ENCODE results near the gene CUTC.
"Not testable (repeated sequence)": the region's sequence is repeated elsewhere in the genome, so short reads cannot be mapped to it uniquely, and the experiment has no call there.

The CUTC gene

DNA sequence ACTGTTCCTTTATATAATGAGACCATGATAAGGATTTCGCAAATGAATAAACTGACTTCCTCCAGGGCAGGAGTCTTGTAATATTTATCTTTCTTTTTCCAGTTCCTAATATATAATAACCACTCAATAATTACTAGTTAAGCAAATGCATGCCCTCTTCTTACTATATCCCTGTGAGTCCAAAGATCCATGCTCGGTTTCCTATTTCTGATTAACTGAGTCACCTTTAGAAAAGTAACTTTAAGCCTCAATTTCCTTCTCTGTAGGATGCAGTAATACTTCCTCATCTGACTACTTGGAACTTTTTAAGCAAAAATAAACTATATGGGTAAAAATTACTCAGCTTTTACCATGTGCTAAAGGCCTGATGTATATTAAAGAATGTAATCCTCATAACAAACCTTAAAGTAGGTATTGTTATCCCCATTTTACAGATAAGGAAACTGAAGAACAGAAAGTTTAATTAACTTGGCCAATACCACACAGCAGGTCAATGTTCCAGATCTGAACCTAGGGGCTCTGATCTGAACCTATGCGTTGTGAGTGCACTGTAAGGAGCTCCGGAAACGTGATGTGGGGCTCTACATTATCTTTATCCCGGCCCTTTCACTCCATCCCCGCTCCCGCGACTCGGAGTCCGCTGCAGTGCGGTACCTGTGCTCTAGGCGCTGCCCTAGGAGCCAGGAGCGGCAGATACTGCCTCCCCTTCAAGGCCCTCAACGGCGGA lies 565 bp upstream of the CUTC start:
- no peak for TF ChIP-seq ZNF274 (IDR thresholded peaks at IDR 0.05; ENCODE audit: low read depth, low read length)
- peak overlapping the region; percentile 87 for H3K4me3 ChIP-seq (ENCODE audit: low read length)

DNA sequence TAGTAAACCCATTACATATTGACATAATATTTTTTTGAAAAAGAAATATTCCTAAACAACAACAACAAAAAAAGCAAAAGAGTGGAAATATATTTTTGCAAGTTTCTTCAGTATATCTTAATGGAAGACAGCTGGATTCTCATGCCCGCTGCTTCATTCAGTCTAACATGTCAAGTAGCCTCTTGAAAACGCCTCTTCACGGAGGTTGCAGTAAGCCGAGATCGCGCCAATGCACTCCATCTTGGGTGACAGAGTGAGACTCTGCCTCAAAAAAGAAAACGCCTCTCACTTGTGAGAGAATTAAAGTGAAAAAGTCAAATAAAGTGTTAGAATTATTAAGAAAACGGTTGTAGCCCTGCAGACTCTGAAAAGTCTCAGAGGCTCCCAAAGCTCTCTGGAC lies 1.3 kb downstream of the CUTC start:
- H3K4me3 ChIP-seq (ENCODE audit: low read length), result peak overlapping the region; percentile 87; the same call in 1 of the 2 replicates
- no peak for TF ChIP-seq ZNF274 (IDR thresholded peaks at IDR 0.05; ENCODE audit: low read depth, low read length)

DNA sequence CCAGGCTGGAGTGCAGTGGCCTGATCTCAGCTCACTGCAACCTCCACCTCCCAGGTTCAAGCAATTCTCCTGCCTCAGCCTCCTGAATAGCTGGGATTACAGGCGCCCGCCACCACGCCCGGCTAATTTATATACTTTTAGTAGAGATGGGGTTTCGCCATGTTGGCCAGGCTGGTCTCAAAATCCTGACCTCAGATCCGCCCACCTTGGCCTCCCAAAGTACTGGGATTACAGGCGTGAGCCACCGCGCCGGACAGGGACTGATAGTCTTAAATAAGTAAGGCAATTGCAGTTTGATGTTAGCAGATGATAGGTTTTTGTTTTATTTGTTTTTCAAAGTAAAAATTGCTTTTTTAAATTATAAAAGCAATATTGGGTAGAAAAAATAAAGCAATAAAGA lies 2.1 kb downstream of the CUTC start:
- not testable (repeated sequence) for H3K4me3 ChIP-seq (ENCODE audit: low read length)

- no peak for TF ChIP-seq ZNF274 (IDR thresholded peaks at IDR 0.05; ENCODE audit: low read depth, low read length)
- no peak overlapping the region for H3K4me3 ChIP-seq (ENCODE audit: low read length)
Observed at GRCh38 chr10:99740260-99740659, 8.2 kb downstream of the CUTC start.

GRCh38 chr10:99740933-99741559 lies 9.0 kb downstream of the CUTC start:
- TF ChIP-seq ZNF274 (IDR thresholded peaks at IDR 0.05; ENCODE audit: low read depth, low read length), result no peak
- no peak overlapping the region for H3K4me3 ChIP-seq (ENCODE audit: low read length)

GRCh38 chr10:99742254-99742653 lies 10.2 kb downstream of the CUTC start:
- no peak overlapping the region for H3K4me3 ChIP-seq (ENCODE audit: low read length)
- TF ChIP-seq ZNF274 (IDR thresholded peaks at IDR 0.05; ENCODE audit: low read depth, low read length), result no peak

DNA sequence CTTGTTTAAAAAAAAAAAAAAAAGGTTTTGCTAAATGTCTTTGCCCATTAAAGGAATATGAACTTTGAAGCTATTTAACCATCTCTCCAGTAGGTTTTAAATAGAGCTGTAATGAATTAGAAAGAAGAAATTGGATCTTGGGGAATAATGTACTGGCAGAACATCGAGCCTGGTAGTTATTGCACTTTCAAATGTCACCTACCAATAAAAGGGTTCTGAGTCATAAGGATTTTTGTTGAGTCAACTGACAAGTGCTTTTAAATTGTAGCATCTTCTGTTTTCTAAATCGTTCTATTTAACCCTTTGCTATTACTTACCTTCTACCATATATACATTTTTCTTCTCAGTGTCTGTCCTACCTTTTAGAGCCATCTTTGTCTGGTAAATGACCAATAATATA lies 10.7 kb downstream of the CUTC start:
- TF ChIP-seq ZNF274 (IDR thresholded peaks at IDR 0.05; ENCODE audit: low read depth, low read length), result no peak
- no peak overlapping the region for H3K4me3 ChIP-seq (ENCODE audit: low read length)

DNA sequence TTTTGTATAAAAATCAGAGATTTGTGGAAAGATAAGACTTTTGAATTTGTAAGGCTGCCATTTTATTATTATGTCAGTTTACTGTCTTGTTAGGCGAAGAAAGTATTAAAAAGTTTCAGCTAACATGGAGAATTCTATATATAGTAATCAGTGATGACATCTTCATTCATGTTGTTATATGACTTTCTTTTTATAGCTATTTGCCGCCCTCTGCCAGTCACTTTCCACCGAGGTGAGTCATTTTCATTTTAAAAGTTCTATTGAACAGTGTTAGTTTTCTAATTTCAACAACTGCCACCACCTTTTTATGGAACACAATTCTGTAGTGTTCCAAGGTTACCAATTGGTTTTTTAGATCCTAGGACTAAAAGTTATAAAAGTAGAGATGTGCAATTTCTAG lies 11.8 kb downstream of the CUTC start:
- TF ChIP-seq ZNF274 (IDR thresholded peaks at IDR 0.05; ENCODE audit: low read depth, low read length), result no peak

GRCh38 chr10:99746166-99746565 lies 14.1 kb downstream of the CUTC start:
- not testable (repeated sequence) for H3K4me3 ChIP-seq (ENCODE audit: low read length)

More for the DNA sequence above, 11.8 kb downstream of the CUTC start:
- no peak overlapping the region for H3K4me3 ChIP-seq (ENCODE audit: low read length)

DNA sequence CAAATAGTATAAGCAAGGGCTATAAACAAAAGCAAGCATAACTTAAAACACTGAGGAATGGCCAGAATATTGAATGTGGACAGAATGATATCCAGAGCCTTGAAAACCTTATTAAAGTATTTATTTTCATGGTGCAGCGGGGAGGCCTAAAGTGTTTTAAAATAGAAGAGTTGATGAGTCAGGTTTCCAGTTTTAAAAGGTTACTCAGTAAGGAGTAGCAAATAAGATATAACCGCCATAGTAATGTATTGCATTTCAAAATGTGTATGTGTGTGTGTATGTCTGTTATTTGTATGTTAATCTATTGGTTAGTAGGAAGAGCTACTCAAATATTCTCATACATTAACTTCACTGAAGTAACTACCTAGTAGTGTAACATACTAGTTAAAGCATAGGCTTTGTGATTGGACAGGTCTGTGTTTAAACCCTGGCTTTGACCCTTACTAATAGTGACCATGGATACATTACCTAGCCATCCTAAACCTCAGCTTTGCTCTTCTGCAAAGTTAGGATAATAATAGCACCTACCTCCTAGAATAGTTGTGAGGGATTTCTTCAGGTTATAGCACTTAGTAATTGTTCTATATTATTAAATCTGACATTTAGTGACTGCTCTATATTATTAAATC lies 16.9 kb downstream of the CUTC start:
- no peak overlapping the region for H3K4me3 ChIP-seq (ENCODE audit: low read length)
- no peak for TF ChIP-seq ZNF274 (IDR thresholded peaks at IDR 0.05; ENCODE audit: low read depth, low read length)

DNA sequence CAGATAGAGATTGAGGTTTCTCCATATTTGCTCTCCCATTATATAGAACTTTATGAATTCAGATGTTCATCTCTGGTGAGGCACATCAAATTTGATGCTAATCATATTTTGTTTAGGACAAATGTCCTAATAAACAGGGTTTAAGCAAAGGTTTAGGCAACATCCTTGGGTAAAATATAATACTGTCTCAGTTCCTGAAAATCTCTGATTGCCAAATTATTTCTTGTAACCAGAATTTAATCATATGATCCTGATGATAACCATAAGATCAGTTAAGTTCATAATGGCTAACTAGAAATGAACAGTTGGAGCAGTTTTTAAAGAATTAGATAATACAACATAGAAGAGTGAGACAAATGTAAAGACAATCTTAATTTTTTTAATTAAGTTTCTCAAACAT lies 18.6 kb downstream of the CUTC start:
- no peak for TF ChIP-seq ZNF274 (IDR thresholded peaks at IDR 0.05; ENCODE audit: low read depth, low read length)
- H3K4me3 ChIP-seq (ENCODE audit: low read length), result no peak overlapping the region

DNA sequence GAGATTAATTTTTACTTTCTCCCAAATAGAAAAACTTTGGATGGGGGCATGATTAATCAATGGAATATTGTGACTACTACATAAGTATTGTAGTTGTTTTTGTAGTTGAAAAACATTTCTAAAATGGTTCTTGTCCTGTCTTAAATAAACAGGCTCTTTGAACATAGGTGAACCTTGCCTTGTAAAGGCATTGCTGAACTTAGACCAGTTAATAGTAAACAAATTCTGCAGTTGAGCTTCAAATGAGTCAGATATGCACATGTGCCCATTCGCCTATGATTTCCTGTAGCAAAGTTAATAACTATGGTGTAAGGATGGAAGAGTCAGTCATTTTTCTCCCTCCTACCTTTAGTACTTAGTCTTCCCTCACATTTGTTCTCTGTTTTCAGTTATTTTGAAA lies 22.6 kb downstream of the CUTC start:
- TF ChIP-seq ZNF274 (IDR thresholded peaks at IDR 0.05; ENCODE audit: low read depth, low read length), result no peak
- no peak overlapping the region for H3K4me3 ChIP-seq (ENCODE audit: low read length)

GRCh38 chr10:99756159-99756558 lies 24.1 kb downstream of the CUTC start:
- no peak overlapping the region for H3K4me3 ChIP-seq (ENCODE audit: low read length)
- TF ChIP-seq ZNF274 (IDR thresholded peaks at IDR 0.05; ENCODE audit: low read depth, low read length), result no peak

- H3K4me3 ChIP-seq (ENCODE audit: low read length), result no peak overlapping the region
- no peak for TF ChIP-seq ZNF274 (IDR thresholded peaks at IDR 0.05; ENCODE audit: low read depth, low read length)
Observed at GRCh38 chr10:99758211-99758891, 26.3 kb downstream of the CUTC start.

- H3K4me3 ChIP-seq (ENCODE audit: low read length), result no peak overlapping the region
- TF ChIP-seq ZNF274 (IDR thresholded peaks at IDR 0.05; ENCODE audit: low read depth, low read length), result no peak
Observed at GRCh38 chr10:99760321-99760720, 28.3 kb downstream of the CUTC start.
